ENCODE data around the gene MLH3. TPM values are rescaled to one million over a fixed set of nuclear protein-coding genes. Genes with fewer than 3 reads are reported as not detected.

The MLH3 gene
- total RNA-seq, 4 donors from 2014 or later = 16.4 to 83.4 (median 50.1) TPM

- Histone ChIP-seq H3K4me3 (no peak overlapping the region), H3K9me3 (no peaks in the 10 kb centered on the region), H3K36me3 (no peaks in the 10 kb centered on the region), H3K27ac (no peak overlapping the region), H3K27me3 (no peaks in the 10 kb centered on the region), H3K4me1 (peaks cover 0 to 4% of the 10 kb centered on the region in 2 donors)
- TF ChIP-seq POLR2A (IDR thresholded peaks at IDR 0.05) = no peak
- no peak for TF ChIP-seq CTCF (IDR thresholded peaks at IDR 0.05)
- DNase-seq = no peak
- intact Hi-C loops (cut with DNase I; ENCODE audit: low total_unique reads) = no loop called here
Measured at GRCh38 chr14:75067212-75067611, 15.9 kb upstream of the MLH3 start.

GRCh38 chr14:75066691-75067090 is 15.4 kb upstream of the MLH3 start:
- Histone ChIP-seq H3K36me3 (no peaks in the 10 kb centered on the region), H3K9me3 (no peaks in the 10 kb centered on the region), H3K4me1 (peaks cover 0 to 4% of the 10 kb centered on the region in 2 donors), H3K27ac (no peak overlapping the region), H3K4me3 (no peak overlapping the region), H3K27me3 (no peaks in the 10 kb centered on the region)
- DNase-seq = no peak
- TF ChIP-seq CTCF (IDR thresholded peaks at IDR 0.05) = no peak
- TF ChIP-seq POLR2A (IDR thresholded peaks at IDR 0.05) = no peak
- intact Hi-C loops (cut with DNase I; ENCODE audit: low total_unique reads) = no loop called here

GRCh38 chr14:75064205-75064567 is 12.9 kb upstream of the MLH3 start:
- Histone ChIP-seq H3K36me3 (no peaks in the 10 kb centered on the region), H3K9me3 (no peaks in the 10 kb centered on the region), H3K4me3 (peak overlapping the region; percentile 80 to 99), H3K27ac (peak overlapping the region; percentile 67 to 86), H3K4me1 (peaks cover 0 to 4% of the 10 kb centered on the region in 2 donors), H3K27me3 (no peaks in the 10 kb centered on the region)
- no peak for TF ChIP-seq CTCF (IDR thresholded peaks at IDR 0.05)
- TF ChIP-seq POLR2A (IDR thresholded peaks at IDR 0.05) = no peak
- DNase-seq = no peak
- intact Hi-C loops (cut with DNase I; ENCODE audit: low total_unique reads) = no loop called here

- Histone ChIP-seq H3K4me1 (peaks cover 0 to 4% of the 10 kb centered on the region in 2 donors), H3K9me3 (no peaks in the 10 kb centered on the region), H3K4me3 (peak within 1 kb of the TSS; percentile 80 to 99), H3K27me3 (no peaks in the 10 kb centered on the region), H3K36me3 (no peaks in the 10 kb centered on the region), H3K27ac (peak within 1 kb of the TSS; percentile 67 to 86)
- TF ChIP-seq POLR2A (IDR thresholded peaks at IDR 0.05) (peak in 1 of 2 donors; percentile 45), CTCF (IDR thresholded peaks at IDR 0.05) (no peak)
- intact Hi-C loops (cut with DNase I; ENCODE audit: low total_unique reads) = no loop called here
- DNase-seq = peak; percentile 93 to 97
Measured at GRCh38 chr14:75063491-75064204, 12.4 kb upstream of the MLH3 start, which contains the start of gene ACYP1. Gene ACYP1, minus strand, starts transcription at chr14:75064024. Its CDS starts 471 bp downstream, at chr14:75063553.

- intact Hi-C loops (cut with DNase I; ENCODE audit: low total_unique reads) = no loop called here
- H3K27ac ChIP-seq = peak overlapping the region in 1 of 2 donors; percentile 86
- no peak for TF ChIP-seq POLR2A (IDR thresholded peaks at IDR 0.05)
- no peak for TF ChIP-seq CTCF (IDR thresholded peaks at IDR 0.05)
Measured at GRCh38 chr14:75063013-75063412, 11.7 kb upstream of the MLH3 start.

More at GRCh38 chr14:75063013-75063412, 11.7 kb upstream of the MLH3 start:
- H3K9me3 ChIP-seq = no peaks in the 10 kb centered on the region
- H3K36me3 ChIP-seq = no peaks in the 10 kb centered on the region
- peak overlapping the region; percentile 80 to 99 for H3K4me3 ChIP-seq
- DNase-seq = no peak
- no peaks in the 10 kb centered on the region for H3K27me3 ChIP-seq
- H3K4me1 ChIP-seq = peaks cover 0 to 4% of the 10 kb centered on the region in 2 donors
